ENCODE data around the gene EN2.
A peak's percentile ranks its signal among the peaks of the same experiment; 100 is the strongest.

The EN2 gene

GRCh38 chr7:155488483-155489127 is 30.7 kb downstream of the EN2 start:
- DNase-seq: no peak

GRCh38 chr7:155489158-155489840 is 31.4 kb downstream of the EN2 start:
- no peak for DNase-seq

- DNase-seq: no peak
Observed at GRCh38 chr7:155489862-155490696, 32.1 kb downstream of the EN2 start.

GRCh38 chr7:155490697-155491628 is 33.0 kb downstream of the EN2 start:
- DNase-seq: peak; percentile 44 to 75 (median 60)

GRCh38 chr7:155491812-155492211 is 33.9 kb downstream of the EN2 start:
- no peak for DNase-seq

- DNase-seq: no peak
Observed at GRCh38 chr7:155493744-155494538, 36.0 kb downstream of the EN2 start.

- DNase-seq: no peak
Observed at GRCh38 chr7:155494551-155494950, 36.6 kb downstream of the EN2 start.

- no peak for DNase-seq
Observed at GRCh38 chr7:155495440-155496248, 37.7 kb downstream of the EN2 start.

- no peak for DNase-seq
Observed at GRCh38 chr7:155496267-155497005, 38.5 kb downstream of the EN2 start.

- no peak for DNase-seq
Observed at GRCh38 chr7:155497149-155497901, 39.4 kb downstream of the EN2 start.

GRCh38 chr7:155505422-155505793 is 47.5 kb downstream of the EN2 start:
- DNase-seq: no peak

GRCh38 chr7:155506854-155507337 is 49.0 kb downstream of the EN2 start:
- no peak for DNase-seq

- no peak for DNase-seq
Observed at GRCh38 chr7:155507576-155507975, 49.6 kb downstream of the EN2 start.

- no peak for DNase-seq
Observed at GRCh38 chr7:155508376-155509358, 50.7 kb downstream of the EN2 start.

- DNase-seq: no peak
Observed at GRCh38 chr7:155509359-155509724, 51.4 kb downstream of the EN2 start.

GRCh38 chr7:155509725-155510551 is 52.0 kb downstream of the EN2 start:
- no peak for DNase-seq

All from suppressor macrophage (primary cell).